K562 (cell line): Measurements from ENCODE around the gene SHISAL2B. TPM values are rescaled to one million over a fixed set of nuclear protein-coding genes. Genes with fewer than 3 reads are reported as not detected.

Source experiments
- ATAC-seq: fragments of 200-7000 bp; cut with Tn5 transposase; 3 replicates; pipeline ENCODE4 v1.9.1; 2020; ENCODE audit warnings: moderate library complexity
- BruUV-seq: library from RNA; stranded (reverse); fragments of 400-500 nt; replicated peaks from 2 replicates; lab custom pipeline; 2021; lab: Mats Ljungman, UMichigan
- CTCF ChIA-PET: fragments of 300-600 bp; formaldehyde crosslinking; extraction: SDS; loops from one replicate; lab custom pipeline; 2021; ENCODE audit warnings: low intra/inter-chr PET ratio; lab: Yijun Ruan, JAX
- POLR2A ChIA-PET: fragments of 300-600, 350-650 bp; sonication (Branson Sonifier 250); formaldehyde crosslinking; extraction: SDS; loops from one replicate; lab custom pipeline; 2021; ENCODE audit warnings: antibody characterized with exemption, inconsistent platforms; lab: Yijun Ruan, JAX
- DNase-seq, 4 experiments: peaks; one replicate each; pipeline versions ENCODE4 v3.0.0 to v3.0.0-alpha.2; 2011 to 2018; ENCODE audit warnings: low spot score in 3 of 4, mixed read lengths in 3 of 4; ENCODE audit errors: extremely low read depth in 1 of 4
- FAIRE-seq: peaks from 2 replicates; lab custom pipeline; 2011; peaks lifted over from hg19 to GRCh38; lab: Jason Lieb, UNC
- H2AFZ ChIP-seq: 2 replicates; pipeline ENCODE4 v1.6.0; 2011; ENCODE audit warnings: low read depth, low read length, control low read depth, inconsistent platforms
- H3K27ac ChIP-seq: fragments of 200-600 bp; 3 replicates; pipeline ENCODE4 v1.8.0; 2011; ENCODE audit warnings: low read depth, mild to moderate bottlenecking, control low read depth, inconsistent platforms, low read length, moderate library complexity, mixed read lengths; ENCODE audit errors: extremely low read depth
- H3K27me3 ChIP-seq, 2 experiments: fragments of 300-600 bp in 1 of 2; 2 replicates in 1 of 2; 3 replicates in 1 of 2; pipeline versions ENCODE4 v1.6.0 to v1.8.0; 2011; ENCODE audit warnings: inconsistent platforms in 2 of 2, low read length in 2 of 2, mild to moderate bottlenecking in 1 of 2, mixed read lengths in 1 of 2, moderate library complexity in 1 of 2; ENCODE audit not compliant: control insufficient read depth in 2 of 2, insufficient read depth in 2 of 2
- H3K36me3 ChIP-seq: fragments of 300-600 bp; 3 replicates; pipeline ENCODE4 v1.8.0; 2011; ENCODE audit warnings: mild to moderate bottlenecking, low read length, inconsistent platforms; ENCODE audit not compliant: control insufficient read depth, insufficient read depth
- H3K4me1 ChIP-seq, 2 experiments: fragments of 200-600 bp in 1 of 2; replicated peaks in 1 of 2; 2 replicates in 1 of 2; 3 replicates in 1 of 2; pipeline versions ENCODE4 v1.5.1 to v1.8.0; 2011; ENCODE audit warnings: inconsistent platforms in 2 of 2, low read length in 2 of 2, mild to moderate bottlenecking in 1 of 2, mixed read lengths in 1 of 2, moderate library complexity in 1 of 2; ENCODE audit not compliant: control insufficient read depth in 2 of 2, insufficient read depth in 2 of 2
- H3K4me2 ChIP-seq: 2 replicates; pipeline ENCODE4 v1.6.1; 2011; ENCODE audit warnings: low read length, control low read depth, inconsistent platforms, mixed read lengths; ENCODE audit not compliant: insufficient read depth
- H3K4me3 ChIP-seq: fragments of 200-600 bp; sonication (generic), shearing (Covaris generic); 2 replicates; pipeline ENCODE4 v1.5.1; 2016; ENCODE audit warnings: control low read depth, inconsistent platforms
- H3K79me2 ChIP-seq: fragments of 200-600 bp; 3 replicates; pipeline ENCODE4 v1.8.0; 2011; ENCODE audit warnings: low read length, inconsistent platforms; ENCODE audit not compliant: control insufficient read depth, insufficient read depth
- H3K9ac ChIP-seq, 2 experiments: 2 replicates each; pipeline versions ENCODE4 v1.6.0 to v1.6.1; 2011; ENCODE audit warnings: low read depth in 2 of 2, low read length in 2 of 2, control low read depth in 1 of 2, inconsistent platforms in 1 of 2, mild to moderate bottlenecking in 1 of 2, mixed read lengths in 1 of 2; ENCODE audit not compliant: insufficient read depth in 1 of 2
- H3K9me1 ChIP-seq: one replicate; pipeline ENCODE4 v1.6.0; 2011; ENCODE audit warnings: inconsistent platforms, mild to moderate bottlenecking, low read length, moderate library complexity; ENCODE audit not compliant: control insufficient read depth, insufficient read depth
- H3K9me3 ChIP-seq: replicated peaks from 2 replicates; pipeline ENCODE4 v1.5.1; 2011; ENCODE audit warnings: low read depth, low read length, inconsistent platforms; ENCODE audit not compliant: control insufficient read depth, insufficient read depth
- H4K20me1 ChIP-seq: replicated peaks from 2 replicates; pipeline ENCODE4 v1.6.1; 2011; ENCODE audit warnings: low read length, inconsistent platforms, mixed read lengths; ENCODE audit not compliant: control insufficient read depth, insufficient read depth
- E2F6 ChIP-seq, 2 experiments: IDR thresholded peaks; 2 replicates each; pipeline ENCODE4 v1.6.1; 2011; ENCODE audit warnings: borderline replicate concordance in 1 of 2, control low read depth in 1 of 2, low read depth in 1 of 2, low read length in 1 of 2, mild to moderate bottlenecking in 1 of 2, mixed read lengths in 1 of 2, moderate library complexity in 1 of 2; ENCODE audit not compliant: insufficient read depth in 1 of 2, insufficient read length in 1 of 2, poor library complexity in 1 of 2, severe bottlenecking in 1 of 2; ENCODE audit errors: extremely low read depth in 1 of 2
- GTF2E2 ChIP-seq: fragments of 200-800 bp; sonication (Bioruptor generic); IDR thresholded peaks from 2 replicates; pipeline ENCODE4 v1.6.1; 2016; ENCODE audit warnings: missing genetic modification characterization, missing compliant biosample characterization
- LARP7 ChIP-seq: fragments of 450-650 bp; IDR thresholded peaks from 2 replicates; pipeline ENCODE4 v1.6.1; 2016
- POLR2A ChIP-seq: fragments of 450-650 bp; conservative IDR thresholded peaks from 2 replicates; pipeline ENCODE4 v1.6.1; 2016
- RCOR1 ChIP-seq, 2 experiments: IDR thresholded peaks; 2 replicates each; pipeline ENCODE4 v1.6.1; 2012; ENCODE audit warnings: low read depth in 2 of 2, low read length in 2 of 2, borderline replicate concordance in 1 of 2, improper control_type of control experiment in 1 of 2
- ZNF316 ChIP-seq: fragments of 450-650 bp; IDR thresholded peaks from 2 replicates; pipeline ENCODE4 v1.6.1; 2016
- WGBS: fragments of 100-300 bp; shearing (Covaris generic); methylation state at CpG from one replicate; pipeline ENCODE4 v1.1.6; 2016; ENCODE audit warnings: low coverage, mixed read lengths; ENCODE audit not compliant: insufficient coverage; ENCODE audit errors: missing lambda C conversion rate; 5-methylcytosine and 5-hydroxymethylcytosine counted together
- in situ Hi-C: fragments of 300-500 bp; cut with MboI; formaldehyde crosslinking; loops from 4 replicates; pipeline ENCODE4 v1.15.0; 2018; ENCODE audit warnings: inconsistent platforms, mixed read lengths
- intact Hi-C: fragments of 100-400 bp; cut with micrococcal nuclease; formaldehyde crosslinking; loops from 2 replicates; pipeline ENCODE4 v1.14.2; 2022
- polyA plus RNA-seq, 8 experiments: library from polyadenylated mRNA; depleted of rRNA in 4 of 8; stranded (reverse) in 5 of 8; unstranded in 3 of 8; fragments of >200 nt; fragmentation: Nextera tagmentation in 2 of 8; fragmentation: Illumina TruSeq in 1 of 8; extraction: Ambion mirVana in 2 of 8; extraction: Trizol in 1 of 8; gene quantifications; 2 replicates each; pipeline versions ENCODE4 v1.2.1 to v1.2.3, GENCODE V29; 2011 to 2014; ENCODE audit warnings: inconsistent platforms in 1 of 8, missing spikeins in 1 of 8
- total RNA-seq, 7 experiments: library from RNA; depleted of rRNA in 6 of 7; stranded (reverse); fragments of >200 nt in 6 of 7; fragmentation: Illumina TruSeq in 2 of 7; extraction: Trizol in 2 of 7; gene quantifications; 2 replicates each; pipeline versions ENCODE4 v1.2.1 to v1.2.3, GENCODE V29; 2011 to 2021; ENCODE audit warnings: low replicate concordance in 1 of 7

SHISAL2B gene
- total and polyA plus RNA-seq, 9 of the 15 experiments (the other 6 are each of a cell fraction or from before 2014, with no cell fraction given): not detected

DNA sequence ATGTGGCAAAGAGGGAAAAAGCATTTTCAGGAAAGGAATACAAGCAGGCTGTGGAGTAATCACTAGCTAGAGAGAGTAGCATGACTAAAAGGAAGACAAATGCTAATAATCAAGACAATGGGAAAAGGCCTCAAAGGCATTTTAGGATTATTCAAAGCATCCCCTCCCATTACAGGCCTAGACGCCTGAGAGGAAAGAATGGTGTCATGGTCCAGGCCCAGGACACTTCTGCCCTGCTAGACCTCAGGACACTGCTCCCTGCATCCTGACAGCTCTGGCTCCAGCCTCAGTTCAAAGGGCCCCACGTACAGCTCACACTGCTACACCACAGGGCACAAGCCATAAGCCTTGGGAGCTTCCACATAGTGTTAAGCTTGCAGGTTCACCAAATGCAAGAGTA is 40.8 kb upstream of the SHISAL2B start:
- DNase-seq (no peak), FAIRE-seq (no peak), ATAC-seq (no peak)
- ChIA-PET POLR2A (interaction anchor here (0.8 to 1.1 kb wide), 2 partner anchors 9 kb away, joined by 3 to 4 read pairs; no protein-coding TSS in a partner anchor), CTCF (no interaction called here)
- intact Hi-C loops (no loop called here), in situ Hi-C loops (loop anchor here (25.0 kb wide), 1 partner anchor 838 kb away; the partner anchor contains the start of gene ADAMTS6)
- 3% methylated on average over 2 of the region's 2 CpGs for WGBS
- no peaks in the 10 kb centered on the region for H3K9me3 ChIP-seq
- no peaks in the 10 kb centered on the region for H3K27me3 ChIP-seq
- H4K20me1 ChIP-seq: no peaks in the 10 kb centered on the region
- no peaks in the 10 kb centered on the region for H3K79me2 ChIP-seq
- no peaks in the 10 kb centered on the region for H3K9me1 ChIP-seq
- H3K4me3 ChIP-seq: no peak overlapping the region
- no TSS peak for BruUV-seq
- H3K27ac ChIP-seq: no peak overlapping the region
- H3K9ac ChIP-seq: no peak overlapping the region
- H3K4me1 ChIP-seq: no peaks in the 10 kb centered on the region
- H3K4me2 ChIP-seq: no peak overlapping the region
- TF ChIP-seq LARP7 (no peak), E2F6 (IDR thresholded peaks at IDR 0.05; ENCODE audit: borderline replicate concordance in 1 of 2, extremely low read depth in 1 of 2, insufficient read depth in 1 of 2, insufficient read length in 1 of 2, low read depth in 1 of 2, low read length in 1 of 2, poor library complexity in 1 of 2, severe bottlenecking in 1 of 2) (no peak), POLR2A (no peak), GTF2E2 (tag) (no peak), RCOR1 (IDR thresholded peaks at IDR 0.05; ENCODE audit: borderline replicate concordance in 1 of 2, low read depth in 2 of 2, low read length in 2 of 2) (no peak), ZNF316 (no peak)
- no peaks in the 10 kb centered on the region for H3K36me3 ChIP-seq
- no peak overlapping the region for H2AFZ ChIP-seq
